ENCODE results near the gene TMEM61. TPM values are rescaled to one million over a fixed set of nuclear protein-coding genes. Genes with fewer than 3 reads are reported as not detected.

Gene TMEM61
- total RNA-seq, 1 donor from 2014 or later, result not detected

- Mint-ChIP-seq H3K27me3 (ENCODE audit: low read depth) (peaks cover 2% of the 10 kb centered on the region), H3K27ac (ENCODE audit: unreplicated experiment) (no peak overlapping the region), H3K9me3 (ENCODE audit: low read depth) (no peaks in the 10 kb centered on the region), H3K36me3 (ENCODE audit: low read depth) (no peaks in the 10 kb centered on the region), H3K4me3 (ENCODE audit: unreplicated experiment) (no peak overlapping the region), H3K4me1 (ENCODE audit: low read depth) (peaks cover 6% of the 10 kb centered on the region)
- no peak for TF ChIP-seq CTCF (IDR thresholded peaks at IDR 0.05)
- DNase-seq (ENCODE audit: low spot score), result no peak
Measured at GRCh38 chr1:55002686-55003085, 22.3 kb downstream of the TMEM61 start.

- H3K4me3 Mint-ChIP-seq (ENCODE audit: unreplicated experiment), result no peak overlapping the region
- no peak overlapping the region for H3K27ac Mint-ChIP-seq (ENCODE audit: unreplicated experiment)
- no peak for TF ChIP-seq CTCF (IDR thresholded peaks at IDR 0.05)
- peaks cover 5% of the 10 kb centered on the region for H3K9me3 Mint-ChIP-seq (ENCODE audit: low read depth)
- peaks cover 8% of the 10 kb centered on the region for H3K4me1 Mint-ChIP-seq (ENCODE audit: low read depth)
- H3K36me3 Mint-ChIP-seq (ENCODE audit: low read depth), result no peaks in the 10 kb centered on the region
- no peaks in the 10 kb centered on the region for H3K27me3 Mint-ChIP-seq (ENCODE audit: low read depth)
- peak; percentile 70 for DNase-seq (ENCODE audit: low spot score)
Measured at GRCh38 chr1:55005351-55006140, 25.1 kb downstream of the TMEM61 start.

GRCh38 chr1:55006931-55007330 lies 26.5 kb downstream of the TMEM61 start:
- no peaks in the 10 kb centered on the region for H3K27me3 Mint-ChIP-seq (ENCODE audit: low read depth)
- H3K4me3 Mint-ChIP-seq (ENCODE audit: unreplicated experiment), result no peak overlapping the region
- no peak for TF ChIP-seq CTCF (IDR thresholded peaks at IDR 0.05)
- no peaks in the 10 kb centered on the region for H3K36me3 Mint-ChIP-seq (ENCODE audit: low read depth)
- peaks cover 8% of the 10 kb centered on the region for H3K4me1 Mint-ChIP-seq (ENCODE audit: low read depth)
- DNase-seq (ENCODE audit: low spot score), result no peak
- no peak overlapping the region for H3K27ac Mint-ChIP-seq (ENCODE audit: unreplicated experiment)
- peaks cover 5% of the 10 kb centered on the region for H3K9me3 Mint-ChIP-seq (ENCODE audit: low read depth)

- no peaks in the 10 kb centered on the region for H3K36me3 Mint-ChIP-seq (ENCODE audit: low read depth)
- H3K9me3 Mint-ChIP-seq (ENCODE audit: low read depth), result peaks cover 5% of the 10 kb centered on the region
- H3K4me1 Mint-ChIP-seq (ENCODE audit: low read depth), result peaks cover 8% of the 10 kb centered on the region
- no peak for TF ChIP-seq CTCF (IDR thresholded peaks at IDR 0.05)
- H3K27ac Mint-ChIP-seq (ENCODE audit: unreplicated experiment), result peak overlapping the region; percentile 42
- H3K4me3 Mint-ChIP-seq (ENCODE audit: unreplicated experiment), result no peak overlapping the region
- DNase-seq (ENCODE audit: low spot score), result no peak
- H3K27me3 Mint-ChIP-seq (ENCODE audit: low read depth), result peaks cover 2% of the 10 kb centered on the region
Measured at GRCh38 chr1:55007625-55008024, 27.2 kb downstream of the TMEM61 start.

GRCh38 chr1:55010194-55010886 lies 29.9 kb downstream of the TMEM61 start:
- TF ChIP-seq CTCF (IDR thresholded peaks at IDR 0.05), result no peak
- H3K4me3 Mint-ChIP-seq (ENCODE audit: unreplicated experiment), result no peak overlapping the region
- H3K9me3 Mint-ChIP-seq (ENCODE audit: low read depth), result peaks cover 5% of the 10 kb centered on the region
- peaks cover 5% of the 10 kb centered on the region for H3K27me3 Mint-ChIP-seq (ENCODE audit: low read depth)
- H3K4me1 Mint-ChIP-seq (ENCODE audit: low read depth), result peaks cover 16% of the 10 kb centered on the region
- DNase-seq (ENCODE audit: low spot score), result no peak
- no peak overlapping the region for H3K27ac Mint-ChIP-seq (ENCODE audit: unreplicated experiment)
- no peaks in the 10 kb centered on the region for H3K36me3 Mint-ChIP-seq (ENCODE audit: low read depth)
